NCI-H146 treated with DMSO at 0.1 percent for 48 hours (cell line): Measurements from ENCODE around the gene ZBED1.
"Not testable (repeated sequence)": the region's sequence is repeated elsewhere in the genome, so short reads cannot be mapped to it uniquely, and the experiment has no call there.

Experiments
- DNase-seq: peaks from one replicate; lab custom pipeline; 2025; ENCODE audit not compliant: unreplicated experiment; lab: John Stamatoyannopoulos, UW

The ZBED1 gene

GRCh38 chrX:2477313-2477712, 23.5 kb downstream of the ZBED1 start:
- DNase-seq, result not testable (repeated sequence)

- DNase-seq, result no peak
Observed at GRCh38 chrX:2474963-2475726, 25.6 kb downstream of the ZBED1 start.

DNA sequence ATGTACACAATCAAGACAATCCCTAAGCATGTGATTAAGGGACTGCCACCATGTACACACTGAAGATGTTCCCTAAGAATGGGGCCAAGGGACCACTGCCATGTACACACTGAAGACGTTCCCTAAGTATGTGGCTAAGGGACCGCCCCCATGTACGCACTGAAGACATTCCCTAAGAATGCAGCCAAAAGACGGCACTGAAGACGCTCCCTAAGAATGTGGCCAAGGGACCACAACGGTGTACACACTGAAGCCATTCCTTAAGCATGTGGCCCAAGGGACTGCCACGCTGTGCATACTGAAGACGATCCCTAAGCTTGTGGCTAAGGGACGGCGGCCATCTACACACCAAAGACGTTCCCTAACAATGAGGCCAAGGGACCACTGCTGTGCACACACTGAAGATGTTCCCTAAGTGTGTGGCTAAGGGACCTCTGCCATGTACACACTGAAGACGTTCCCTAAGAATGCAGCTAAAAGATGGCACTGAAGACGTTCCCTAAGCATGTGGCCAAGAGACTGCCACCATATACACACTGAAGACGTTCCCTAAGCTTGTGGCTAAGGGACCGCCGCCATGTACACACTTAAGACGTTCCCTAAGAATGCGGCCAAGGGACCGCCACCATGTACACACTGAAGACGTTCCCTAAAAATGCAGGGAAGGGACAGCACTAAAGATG, 26.4 kb downstream of the ZBED1 start:
- DNase-seq, result no peak

- DNase-seq, result not testable (repeated sequence)
Observed at GRCh38 chrX:2473064-2473463, 27.7 kb downstream of the ZBED1 start.

GRCh38 chrX:2471641-2472040, 29.1 kb downstream of the ZBED1 start:
- no peak for DNase-seq

DNA sequence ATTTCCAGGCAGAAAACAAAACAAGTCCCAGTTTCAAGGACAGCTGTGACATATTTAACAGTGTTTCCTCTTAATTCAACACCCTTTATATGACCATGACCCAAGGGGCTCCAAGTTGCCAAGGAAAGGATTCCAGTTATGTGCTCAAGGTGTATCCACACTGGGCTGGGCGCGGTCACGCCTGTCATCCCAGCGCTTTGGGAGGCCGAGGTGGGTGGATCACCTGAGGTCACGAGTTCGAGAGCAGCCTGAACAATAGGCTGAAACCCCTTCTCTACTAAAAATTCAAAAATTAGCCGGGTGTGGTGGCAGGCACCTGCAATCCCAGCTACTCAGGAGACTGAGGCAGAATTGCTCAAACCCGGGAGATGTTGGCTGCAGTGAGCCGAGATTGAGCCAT, 29.6 kb downstream of the ZBED1 start:
- not testable (repeated sequence) for DNase-seq

GRCh38 chrX:2469852-2470251, 30.9 kb downstream of the ZBED1 start:
- not testable (repeated sequence) for DNase-seq

GRCh38 chrX:2469196-2469685, 31.5 kb downstream of the ZBED1 start:
- no peak for DNase-seq

GRCh38 chrX:2468261-2469195, 32.2 kb downstream of the ZBED1 start:
- DNase-seq, result no peak

GRCh38 chrX:2466876-2467656, 33.7 kb downstream of the ZBED1 start:
- no peak for DNase-seq

DNA sequence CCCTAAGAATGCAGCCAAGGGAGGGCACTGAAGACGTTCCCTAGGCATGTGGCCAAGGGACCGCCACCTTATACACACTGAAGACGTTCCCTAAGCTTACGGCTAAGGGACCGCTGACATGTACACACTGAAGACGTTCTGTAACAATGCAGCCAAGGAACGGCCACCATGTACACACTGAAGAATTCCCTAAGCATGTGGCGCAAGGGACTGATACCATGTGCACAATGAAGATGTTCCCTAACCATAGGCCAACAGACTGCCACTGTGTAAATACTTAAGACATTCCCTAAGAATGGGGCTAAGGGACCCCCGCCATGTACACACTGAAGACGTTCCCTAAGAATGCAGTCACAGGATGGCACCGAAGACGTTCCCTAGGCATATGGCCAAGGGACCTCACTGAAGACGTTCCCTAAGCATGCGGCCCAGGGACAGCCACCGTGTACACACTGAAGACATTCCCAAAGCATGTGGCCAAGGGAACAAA, 36.1 kb downstream of the ZBED1 start:
- no peak for DNase-seq

DNA sequence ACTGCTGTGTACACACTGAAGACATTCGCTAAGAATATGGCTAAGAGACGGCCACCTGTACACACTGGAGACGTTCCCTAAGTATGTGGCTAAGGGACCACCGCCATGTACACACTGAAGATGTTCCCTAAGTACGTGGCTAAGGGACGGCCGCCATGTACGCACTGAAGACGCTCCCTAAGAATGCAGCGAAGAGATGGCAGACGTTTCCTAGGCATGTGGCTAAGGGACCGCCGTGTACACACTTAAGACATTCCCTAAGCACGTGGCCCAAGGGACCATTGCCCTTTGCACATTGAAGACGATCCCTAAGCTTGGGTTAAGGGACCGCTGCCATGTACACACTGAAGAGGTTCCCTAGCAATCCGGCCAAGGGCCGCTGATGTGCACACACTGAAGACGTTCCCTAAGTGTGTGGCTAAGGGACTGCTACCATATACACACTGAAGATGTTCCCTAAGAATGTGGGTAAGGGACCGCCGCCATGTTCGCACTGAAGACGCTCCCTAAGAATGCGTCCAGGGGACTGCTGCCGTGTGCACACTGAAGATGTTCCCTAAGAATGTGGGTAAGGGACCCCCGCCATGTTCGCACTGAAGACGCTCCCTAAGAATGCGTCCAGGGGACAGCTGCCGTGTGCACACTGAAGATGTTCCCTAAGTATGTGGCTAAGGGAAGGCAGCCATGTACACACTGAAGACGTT, 36.7 kb downstream of the ZBED1 start:
- no peak for DNase-seq

GRCh38 chrX:2463481-2463880, 37.3 kb downstream of the ZBED1 start:
- not testable (repeated sequence) for DNase-seq

DNA sequence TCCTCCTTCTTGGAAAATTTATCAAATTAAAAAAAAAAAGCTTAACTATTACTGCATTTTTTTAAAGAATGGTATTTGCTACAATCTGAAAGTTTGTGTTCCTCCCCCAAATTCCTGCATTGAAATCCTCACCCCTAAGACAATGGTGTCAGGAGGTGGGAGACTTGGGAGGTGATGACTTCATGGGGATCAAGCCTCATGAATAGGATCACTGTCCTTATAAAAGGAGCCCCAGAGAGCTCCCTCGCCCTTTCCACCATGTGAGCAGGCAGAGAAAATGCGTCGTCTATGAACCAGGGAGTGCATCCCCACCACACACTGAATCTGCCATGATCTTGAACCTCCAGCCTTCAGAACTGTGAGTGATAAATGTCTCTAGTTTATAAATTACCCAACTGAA, 38.0 kb downstream of the ZBED1 start:
- DNase-seq, result no peak

DNA sequence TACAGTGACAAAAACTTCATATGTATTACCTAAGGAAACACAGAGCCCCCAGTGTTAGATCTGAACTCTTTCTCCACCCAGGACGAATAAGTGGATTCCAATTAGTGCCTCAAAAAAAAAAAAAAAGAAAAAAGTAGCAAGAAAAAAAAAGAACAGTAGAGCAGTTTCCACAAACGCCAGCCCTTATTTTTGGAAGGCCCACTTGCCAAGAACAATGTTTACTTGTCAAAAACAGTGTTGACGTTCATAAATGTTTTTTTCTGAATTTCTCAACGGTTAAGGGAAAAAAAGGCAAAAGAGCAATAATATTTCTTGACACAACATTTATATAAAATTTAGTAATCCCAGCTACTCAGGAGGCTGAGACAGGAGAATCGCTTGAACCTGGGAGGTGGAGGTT, 38.7 kb downstream of the ZBED1 start:
- no peak for DNase-seq

- DNase-seq, result no peak
Observed at GRCh38 chrX:2461711-2462016, 39.1 kb downstream of the ZBED1 start.

- DNase-seq, result not testable (repeated sequence)
Observed at GRCh38 chrX:2460821-2461710, 39.7 kb downstream of the ZBED1 start.

DNA sequence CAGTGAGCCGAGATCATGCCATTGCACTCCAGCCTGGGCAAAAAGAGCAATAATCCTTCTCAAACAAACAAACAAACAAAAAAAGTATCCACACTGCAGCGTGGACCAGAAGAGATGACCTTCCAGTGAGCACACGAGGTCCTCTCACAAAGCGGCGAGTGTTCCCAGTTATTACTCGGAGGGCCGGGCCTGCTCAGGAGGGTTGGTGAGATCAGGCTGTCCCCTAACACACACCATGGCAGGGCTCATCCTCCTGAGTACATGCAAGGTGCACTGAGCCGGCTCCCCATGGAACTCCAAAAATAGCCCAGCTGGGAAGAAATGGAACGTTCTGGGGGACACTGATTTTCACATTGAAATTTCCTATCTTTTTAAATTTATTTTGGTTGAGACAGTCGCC, 40.7 kb downstream of the ZBED1 start:
- DNase-seq, result not testable (repeated sequence)

DNA sequence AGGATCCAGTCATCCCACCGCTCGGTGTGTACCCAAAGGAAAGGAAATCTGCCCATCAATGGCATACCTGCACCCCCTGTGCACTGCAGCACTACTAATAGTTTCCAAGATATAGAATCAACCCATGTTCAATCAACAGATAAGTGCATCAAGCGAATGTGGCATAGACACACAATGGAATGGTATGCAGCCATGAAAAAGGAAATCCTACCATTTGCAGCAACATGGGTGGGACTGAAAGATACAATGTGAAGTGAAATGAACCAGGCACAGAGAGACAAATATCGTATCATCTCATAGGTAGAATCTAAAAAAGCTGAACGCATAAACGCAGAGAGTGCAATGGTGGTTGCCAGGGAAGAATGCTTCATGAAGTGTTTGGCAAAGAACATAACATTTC, 42.5 kb downstream of the ZBED1 start:
- DNase-seq, result no peak
